HG02759 (cell line): ENCODE results near the gene COTL1.

Experiments used
- ATAC-seq: cut with Tn5 transposase; IDR thresholded peaks from one replicate; pipeline ENCODE4 v1.9.1; 2021; ENCODE audit warnings: mild to moderate bottlenecking, moderate library complexity; ENCODE audit not compliant: unreplicated experiment

COTL1 gene

GRCh38 chr16:84555418-84556196, 62.3 kb downstream of the COTL1 start:
- ATAC-seq: no peak

- no peak for ATAC-seq
Observed at GRCh38 chr16:84554627-84555328, 63.1 kb downstream of the COTL1 start.

DNA sequence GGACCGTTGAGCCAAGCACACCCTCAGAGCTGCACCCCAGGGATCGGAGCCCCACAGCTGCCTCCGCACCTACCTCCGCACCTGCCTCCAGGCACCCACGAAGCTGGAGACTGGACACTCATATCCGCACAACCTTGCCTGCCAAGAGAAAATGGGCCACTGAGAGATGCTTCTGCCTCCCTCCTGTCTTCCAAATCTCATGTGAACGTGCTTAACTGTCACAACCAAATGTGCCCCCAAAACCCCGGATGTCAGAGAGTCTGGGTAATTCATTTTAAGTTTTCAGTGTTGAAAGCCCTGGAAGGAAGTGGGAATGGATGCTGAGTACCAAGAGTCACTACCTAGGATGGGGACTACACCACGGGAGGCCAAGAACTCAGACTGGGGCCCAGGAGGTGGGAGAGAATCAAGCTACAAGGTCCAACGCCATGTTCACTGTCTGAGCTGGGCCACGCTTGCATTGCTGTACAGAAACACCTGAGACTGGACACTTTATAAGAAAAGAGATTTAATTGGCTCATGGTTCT, 63.9 kb downstream of the COTL1 start:
- ATAC-seq: no peak

- no peak for ATAC-seq
Observed at GRCh38 chr16:84552135-84552534, 65.7 kb downstream of the COTL1 start.

- ATAC-seq: no peak
Observed at GRCh38 chr16:84550096-84550495, 67.8 kb downstream of the COTL1 start.

DNA sequence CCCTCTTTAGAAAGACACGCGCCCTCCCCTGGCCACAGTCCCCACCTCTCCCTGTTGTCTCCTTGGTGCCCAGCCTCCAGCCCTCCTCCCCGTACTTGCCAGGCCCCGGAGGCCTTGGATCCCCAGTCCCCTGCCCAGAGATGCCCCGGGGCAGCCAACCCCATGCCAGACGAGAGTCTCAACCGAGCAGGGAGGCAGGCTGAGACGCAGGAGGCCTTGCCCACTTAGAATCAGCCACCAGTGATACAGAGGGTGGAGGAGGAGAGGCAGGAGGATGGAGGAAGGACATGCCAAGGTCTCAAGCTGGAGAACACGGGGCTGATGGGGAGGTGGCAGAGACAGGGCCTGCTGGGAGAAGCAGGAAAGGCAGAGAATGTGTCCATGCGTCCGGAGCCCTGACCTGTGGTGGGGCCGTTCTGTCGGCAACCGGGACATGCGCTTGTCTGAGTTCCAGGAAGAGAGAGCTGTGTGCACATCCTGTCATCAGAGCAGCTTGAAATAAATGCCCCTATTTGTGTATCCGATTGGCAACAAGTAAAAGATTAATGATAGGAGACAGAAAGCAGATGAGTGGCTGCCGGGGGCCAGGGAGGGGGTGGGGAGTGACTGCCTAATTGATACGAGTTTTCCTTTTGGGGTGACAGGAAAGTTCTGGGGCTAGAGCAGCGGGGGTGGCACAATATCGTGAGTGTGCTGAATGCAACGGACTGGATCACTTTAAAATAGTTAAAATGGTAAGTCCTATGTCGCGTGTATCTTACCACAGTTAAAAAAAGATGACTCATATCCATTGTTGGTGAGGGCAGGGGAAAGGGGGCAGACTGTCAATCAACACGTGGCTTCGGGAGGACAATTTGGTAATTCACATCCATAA, 68.7 kb downstream of the COTL1 start:
- no peak for ATAC-seq

DNA sequence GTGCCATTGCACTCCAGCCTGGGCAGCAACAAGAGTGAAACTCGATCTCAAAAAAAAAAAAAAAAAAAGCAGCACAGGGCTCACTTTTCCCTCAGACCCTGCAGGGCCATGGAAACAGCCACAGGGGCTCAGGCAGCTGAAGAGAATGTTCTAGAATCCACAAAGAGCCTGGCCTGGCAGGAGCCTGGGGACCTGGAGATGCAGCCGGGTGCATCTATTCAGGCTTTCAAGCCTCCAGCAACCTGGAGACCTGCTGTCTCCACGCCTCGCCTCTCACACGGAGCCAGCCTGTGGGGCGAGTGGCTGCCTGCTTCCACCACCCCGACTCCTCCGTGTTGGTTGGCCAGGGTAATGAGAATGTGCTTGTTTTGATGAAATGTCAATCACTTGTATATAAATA, 69.4 kb downstream of the COTL1 start:
- no peak for ATAC-seq

GRCh38 chr16:84547546-84548061, 70.3 kb downstream of the COTL1 start:
- no peak for ATAC-seq

- ATAC-seq: no peak
Observed at GRCh38 chr16:84546669-84547545, 71.0 kb downstream of the COTL1 start.

DNA sequence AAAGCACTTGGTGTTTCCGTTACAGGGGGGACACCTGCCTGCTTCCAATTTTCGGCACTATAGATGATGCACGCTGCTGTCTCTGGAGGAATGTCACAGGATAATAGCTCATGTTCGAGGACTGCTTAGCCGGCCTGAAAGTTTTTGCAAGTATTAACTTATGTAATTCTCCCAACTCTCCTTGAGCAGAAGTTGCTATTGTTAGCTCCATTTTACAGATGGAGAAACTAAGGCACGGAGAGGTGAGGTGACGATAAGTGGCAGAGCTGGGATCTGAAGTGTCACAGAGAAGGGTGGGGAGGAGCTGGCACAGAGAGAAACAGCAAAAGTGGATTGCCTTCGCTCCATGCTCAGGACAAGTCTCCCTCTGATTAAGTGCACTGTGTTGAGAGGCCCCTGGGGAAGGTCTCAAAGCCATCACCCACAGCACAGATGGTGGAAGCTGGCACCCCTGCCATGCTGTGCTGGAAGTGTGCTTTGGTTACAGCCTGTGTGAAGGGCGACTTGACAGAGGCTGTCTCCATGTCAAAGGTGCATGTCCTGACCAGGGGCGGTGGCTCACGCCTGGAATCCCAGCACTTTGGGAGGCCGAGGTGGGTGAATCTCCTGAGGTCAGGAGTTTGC, 72.7 kb downstream of the COTL1 start:
- ATAC-seq: no peak

DNA sequence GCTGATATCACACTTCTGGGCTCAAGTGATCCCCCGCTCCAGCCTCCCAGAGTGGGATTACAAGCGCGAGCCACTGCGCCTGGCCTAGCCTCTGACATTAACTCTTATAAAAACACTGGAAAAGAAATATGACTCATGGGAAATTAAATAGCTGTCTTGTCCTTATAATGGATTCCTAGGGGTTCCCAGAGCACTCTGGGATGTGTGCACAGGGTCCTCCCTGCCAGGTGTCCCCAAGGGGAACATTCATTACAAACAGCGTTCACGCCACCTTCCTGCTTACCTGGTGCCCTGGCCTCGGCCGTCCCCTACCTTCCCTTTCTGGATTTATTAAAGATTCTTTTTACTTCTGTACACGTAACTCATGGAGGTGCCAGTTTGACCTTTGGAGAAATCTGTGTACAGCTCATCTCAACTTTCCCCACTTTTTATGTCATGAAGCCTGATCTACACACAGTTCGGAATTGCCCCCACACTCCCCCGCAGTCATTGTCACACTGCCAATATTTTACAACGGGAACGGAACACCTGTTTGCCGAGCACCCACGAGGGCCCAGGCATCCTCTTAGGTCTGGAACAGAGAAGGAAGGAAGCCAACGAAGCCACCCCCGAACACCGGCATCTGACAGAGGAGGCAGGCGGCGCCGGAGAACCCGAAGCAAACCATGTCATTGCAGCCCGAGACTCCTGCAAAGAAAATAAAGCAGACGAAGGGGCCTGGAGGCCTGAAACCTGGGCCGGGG, 73.7 kb downstream of the COTL1 start:
- ATAC-seq: no peak

GRCh38 chr16:84543253-84543652, 74.6 kb downstream of the COTL1 start:
- no peak for ATAC-seq

DNA sequence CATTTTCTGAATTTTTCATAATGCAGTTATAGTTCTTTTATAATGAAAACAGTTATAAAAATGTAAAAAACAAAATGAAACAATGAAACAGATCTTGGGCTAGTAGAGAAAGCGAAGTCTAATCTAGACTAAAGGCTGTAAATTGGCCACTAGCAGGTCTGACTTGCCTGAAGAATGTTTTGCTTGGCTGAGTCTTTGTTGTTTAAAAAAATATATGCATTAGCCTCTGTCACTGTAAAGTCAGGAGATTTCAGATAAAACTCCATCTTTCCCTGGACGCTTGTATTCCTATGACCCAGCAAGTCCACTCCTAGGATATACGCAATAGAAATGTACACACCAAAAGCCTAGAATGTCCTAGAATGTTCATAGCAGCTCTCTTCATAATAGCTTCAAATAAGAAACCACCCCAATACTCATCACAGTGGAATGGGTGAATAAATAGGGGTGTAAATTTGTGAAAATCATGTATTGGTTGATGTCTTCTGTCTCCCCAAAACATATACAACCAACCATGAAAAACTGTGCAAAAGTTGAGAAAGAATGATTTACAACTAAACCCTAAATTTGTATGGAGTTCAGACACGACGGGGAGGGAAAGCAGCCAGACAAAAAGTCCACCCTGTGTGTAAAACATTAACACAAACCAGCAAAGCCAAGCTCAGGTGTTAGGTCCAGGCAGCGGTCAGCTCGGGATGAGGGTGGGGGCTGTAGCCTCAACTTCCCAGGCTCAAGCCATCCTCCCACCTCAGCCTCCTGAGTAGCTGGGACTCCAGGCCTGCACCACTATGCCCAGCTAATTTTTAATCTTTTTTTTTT, 75.7 kb downstream of the COTL1 start:
- ATAC-seq: no peak

DNA sequence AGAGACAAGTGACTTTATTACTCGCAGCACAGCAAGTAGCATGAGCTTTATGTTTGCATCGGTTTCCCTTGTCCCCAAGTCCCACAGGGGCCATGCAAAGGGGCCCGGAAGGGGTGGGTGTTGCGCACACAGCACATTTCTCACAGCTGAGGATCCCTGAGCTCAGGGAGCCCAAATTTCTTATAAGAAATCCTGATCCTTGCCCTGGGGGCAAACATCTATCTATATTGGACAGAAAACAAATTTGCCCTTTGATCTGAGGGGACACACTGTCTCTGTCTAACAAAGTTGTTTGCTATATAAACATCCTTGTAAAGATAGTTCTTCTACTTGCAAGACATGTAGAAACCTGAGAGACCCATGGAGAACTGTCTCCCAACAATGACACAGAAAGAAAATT, 77.7 kb downstream of the COTL1 start:
- no peak for ATAC-seq

GRCh38 chr16:84538222-84538840, 79.5 kb downstream of the COTL1 start:
- ATAC-seq: no peak

- no peak for ATAC-seq
Observed at GRCh38 chr16:84537491-84538151, 80.3 kb downstream of the COTL1 start.

DNA sequence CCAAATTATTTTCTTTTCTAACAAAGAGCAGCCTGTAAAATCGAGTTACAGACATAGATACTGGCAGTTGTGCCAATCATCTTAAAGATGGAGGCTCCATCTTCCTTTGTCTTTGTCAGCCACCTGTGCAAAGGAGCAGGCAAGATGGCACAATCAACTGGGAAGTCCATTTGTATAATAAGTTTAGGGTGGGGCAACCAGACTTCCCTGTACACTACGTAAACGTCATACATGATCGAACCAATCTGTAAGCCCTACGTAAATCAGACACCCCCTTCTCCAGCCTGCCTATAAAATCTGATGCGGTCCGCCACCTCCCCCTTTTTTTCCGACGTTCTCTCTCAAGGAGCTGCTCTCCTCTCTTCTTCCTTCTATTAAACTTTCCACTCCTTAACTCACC, 82.0 kb downstream of the COTL1 start:
- no peak for ATAC-seq
